HepG2 (cell line): ENCODE results near the gene RPH3AL. TPM values are rescaled to one million over a fixed set of nuclear protein-coding genes. Genes with fewer than 3 reads are reported as not detected.

Source experiments
- ATAC-seq: fragments of 200-7000 bp; cut with Tn5 transposase; 3 replicates; pipeline ENCODE4 v1.9.1; 2020; ENCODE audit warnings: mild to moderate bottlenecking, moderate library complexity
- BruUV-seq: library from RNA; stranded (reverse); fragments of 400-500 nt; replicated peaks from 2 replicates; lab custom pipeline; 2021; lab: Mats Ljungman, UMichigan
- CTCF ChIA-PET: fragments of 300-600 bp; formaldehyde crosslinking; extraction: SDS; loops from one replicate; lab custom pipeline; 2021; ENCODE audit warnings: low total read pairs, inconsistent platforms, low intra/inter-chr PET ratio; lab: Yijun Ruan, JAX
- POLR2A ChIA-PET: fragments of 350-600 bp; sonication (Branson Sonifier 250); formaldehyde crosslinking; loops from one replicate; lab custom pipeline; 2020; ENCODE audit warnings: antibody characterized with exemption, inconsistent platforms; lab: Yijun Ruan, JAX
- DNase-seq: peaks from one replicate; pipeline ENCODE4 v3.0.0-alpha.2; 2015; ENCODE audit warnings: low spot score
- FAIRE-seq: peaks from 3 replicates; lab custom pipeline; 2011; peaks lifted over from hg19 to GRCh38; lab: Jason Lieb, UNC
- H2AFZ ChIP-seq: one replicate; pipeline ENCODE4 v1.6.1; 2011; ENCODE audit warnings: low read length, inconsistent platforms
- H3K27ac ChIP-seq: fragments of 300-600 bp; 3 replicates; pipeline ENCODE4 v1.8.0; 2011; ENCODE audit warnings: mixed run types, mild to moderate bottlenecking, mixed read lengths, low read length, inconsistent platforms; ENCODE audit not compliant: insufficient read depth; ENCODE audit errors: extremely low read length
- H3K27me3 ChIP-seq, 2 experiments: fragments of 200-600 bp in 1 of 2; 2 replicates in 1 of 2; 3 replicates in 1 of 2; pipeline versions ENCODE4 v1.6.0 to v1.8.0; 2011; ENCODE audit warnings: low read length in 2 of 2, mild to moderate bottlenecking in 2 of 2, moderate library complexity in 2 of 2, inconsistent platforms in 1 of 2; ENCODE audit not compliant: insufficient read depth in 2 of 2, control insufficient read depth in 1 of 2
- H3K36me3 ChIP-seq, 2 experiments: fragments of 200-600 bp in 1 of 2; replicated peaks in 1 of 2; 2 replicates in 1 of 2; 3 replicates in 1 of 2; pipeline versions ENCODE4 v1.5.1 to v1.8.0; 2011; ENCODE audit warnings: low read length in 2 of 2, inconsistent platforms in 1 of 2; ENCODE audit not compliant: insufficient read depth in 2 of 2, control insufficient read depth in 1 of 2
- H3K4me1 ChIP-seq: 2 replicates; pipeline ENCODE4 v1.5.1; 2012; ENCODE audit warnings: low read length, inconsistent platforms; ENCODE audit not compliant: insufficient read depth
- H3K4me2 ChIP-seq: 2 replicates; pipeline ENCODE4 v1.6.0; 2011; ENCODE audit warnings: low read depth, low read length, inconsistent platforms
- H3K4me3 ChIP-seq, 3 experiments: fragments of 200-600 bp in 1 of 3; sonication (generic), shearing (Covaris generic) in 1 of 3; replicated peaks in 1 of 3; 2 replicates each; pipeline ENCODE4 v1.5.1; 2011 to 2016; ENCODE audit warnings: low read length in 3 of 3, inconsistent platforms in 2 of 3, low read depth in 2 of 3, mild to moderate bottlenecking in 2 of 3, control low read depth in 1 of 3, mixed read lengths in 1 of 3; ENCODE audit not compliant: insufficient read depth in 1 of 3
- H3K79me2 ChIP-seq: one replicate; pipeline ENCODE4 v1.6.1; 2011; ENCODE audit warnings: low read length, inconsistent platforms; ENCODE audit not compliant: insufficient read depth
- H3K9ac ChIP-seq: 2 replicates; pipeline ENCODE4 v1.6.0; 2011; ENCODE audit warnings: mild to moderate bottlenecking, low read depth, low read length, inconsistent platforms; ENCODE audit not compliant: insufficient read depth
- H3K9me3 ChIP-seq: 2 replicates; pipeline ENCODE4 v1.5.1; 2012; ENCODE audit warnings: mild to moderate bottlenecking, low read length
- H4K20me1 ChIP-seq: 2 replicates; pipeline ENCODE4 v1.6.0; 2011; ENCODE audit warnings: inconsistent platforms, mild to moderate bottlenecking, low read length, moderate library complexity; ENCODE audit not compliant: insufficient read depth
- FOSL2 ChIP-seq: sonication (generic); formaldehyde crosslinking; IDR thresholded peaks from 2 replicates; pipeline ENCODE4 v1.4.0; 2020; ENCODE audit warnings: missing genetic modification reagents
- FOXA1 ChIP-seq, 2 experiments: fragments of 450-650 bp in 1 of 2; sonication (generic) in 1 of 2; formaldehyde crosslinking in 1 of 2; IDR thresholded peaks; 2 replicates each; pipeline versions ENCODE4 v1.4.0 to v1.6.1; 2016 to 2020; ENCODE audit warnings: missing genetic modification reagents in 1 of 2
- FOXK2 ChIP-seq: fragments of 450-650 bp; IDR thresholded peaks from 2 replicates; pipeline ENCODE4 v1.6.1; 2016
- KAT7 ChIP-seq: IDR thresholded peaks from 2 replicates; pipeline ENCODE4 v1.6.1; 2018; ENCODE audit warnings: borderline replicate concordance, missing compliant biosample characterization
- NR2F1 ChIP-seq, 2 experiments: fragments of 450-650 bp in 1 of 2; formaldehyde crosslinking in 1 of 2; IDR thresholded peaks; 2 replicates each; pipeline versions ENCODE4 v1.5.0 to v1.6.1; 2016 to 2020; ENCODE audit warnings: mild to moderate bottlenecking in 1 of 2, missing compliant biosample characterization in 1 of 2, missing genetic modification reagents in 1 of 2, moderate library complexity in 1 of 2
- PAX8 ChIP-seq: sonication (generic); formaldehyde crosslinking; IDR thresholded peaks from 2 replicates; pipeline ENCODE4 v1.8.0; 2022; ENCODE audit warnings: mild to moderate bottlenecking, missing genetic modification reagents, borderline replicate concordance
- POLR2G ChIP-seq: fragments of 200-400 bp; formaldehyde crosslinking; IDR thresholded peaks from 2 replicates; pipeline ENCODE4 v1.6.1; 2018; ENCODE audit warnings: mild to moderate bottlenecking, low read depth, low read length, moderate library complexity
- SRF ChIP-seq: IDR thresholded peaks from 2 replicates; pipeline ENCODE4 v1.6.1; 2011; ENCODE audit warnings: mild to moderate bottlenecking, low read depth, low read length, moderate library complexity
- ZNF30 ChIP-seq: sonication (generic); formaldehyde crosslinking; IDR thresholded peaks from 2 replicates; pipeline ENCODE4 v1.5.0; 2020; ENCODE audit warnings: mild to moderate bottlenecking, missing genetic modification reagents
- ZNF44 ChIP-seq: sonication (generic); formaldehyde crosslinking; IDR thresholded peaks from 2 replicates; pipeline ENCODE4 v1.5.1; 2020; ENCODE audit warnings: mild to moderate bottlenecking, missing genetic modification reagents
- ZNF776 ChIP-seq: sonication (generic); formaldehyde crosslinking; IDR thresholded peaks from 2 replicates; pipeline ENCODE4 v1.4.0; 2020; ENCODE audit warnings: mild to moderate bottlenecking, missing genetic modification reagents
- WGBS: methylation state at CpG from one replicate; pipeline ENCODE4 v1.1.6; 2017; ENCODE audit warnings: low lambda C conversion rate; 5-methylcytosine and 5-hydroxymethylcytosine counted together
- in situ Hi-C: cut with HindIII; loops from 2 replicates; pipeline ENCODE4 v1.10.0; 2017; ENCODE audit warnings: low pct_unique_long_range_greater_than_20kb; ENCODE audit not compliant: extremely low pct_ligation_motif_present
- intact Hi-C: fragments of 100-400 bp; cut with micrococcal nuclease; formaldehyde crosslinking; loops from one replicate; pipeline ENCODE4 v1.10.0; 2022; ENCODE audit not compliant: unreplicated experiment
- polyA plus RNA-seq, 8 experiments: library from polyadenylated mRNA; depleted of rRNA in 3 of 8; stranded (reverse) in 7 of 8; unstranded in 1 of 8; fragments of >200 nt; fragmentation: Illumina TruSeq in 4 of 8; extraction: Trizol in 4 of 8; gene quantifications; 2 replicates each; pipeline versions ENCODE4 v1.2.1 to v1.2.3, GENCODE V29; 2011 to 2016; ENCODE audit warnings: low read depth in 4 of 8, missing spikeins in 1 of 8, mixed read lengths in 1 of 8; ENCODE audit not compliant: insufficient read depth in 1 of 8
- total RNA-seq, 5 experiments: library from RNA; depleted of rRNA; stranded (reverse); fragments of >200 nt; fragmentation: Illumina TruSeq; extraction: Trizol; gene quantifications; 2 replicates each; pipeline ENCODE4 v1.2.3, GENCODE V29; 2016; ENCODE audit warnings: low read depth in 1 of 5
- TF ChIP-seq, protein P1 (sequence below): sonication (generic); formaldehyde crosslinking; IDR thresholded peaks from 2 replicates; pipeline ENCODE4 v1.4.0; 2020; ENCODE audit warnings: missing genetic modification reagents
- TF ChIP-seq, protein P2 (sequence below): sonication (generic); formaldehyde crosslinking; conservative IDR thresholded peaks from 2 replicates; pipeline ENCODE4 v1.8.1; 2023; ENCODE audit warnings: missing genetic modification reagents

The RPH3AL gene
- total and polyA plus RNA-seq, 2 of the 13 experiments (the other 11 are each of a cell fraction or from before 2014, with no cell fraction given) = 7.8 to 16.4 TPM

DNA sequence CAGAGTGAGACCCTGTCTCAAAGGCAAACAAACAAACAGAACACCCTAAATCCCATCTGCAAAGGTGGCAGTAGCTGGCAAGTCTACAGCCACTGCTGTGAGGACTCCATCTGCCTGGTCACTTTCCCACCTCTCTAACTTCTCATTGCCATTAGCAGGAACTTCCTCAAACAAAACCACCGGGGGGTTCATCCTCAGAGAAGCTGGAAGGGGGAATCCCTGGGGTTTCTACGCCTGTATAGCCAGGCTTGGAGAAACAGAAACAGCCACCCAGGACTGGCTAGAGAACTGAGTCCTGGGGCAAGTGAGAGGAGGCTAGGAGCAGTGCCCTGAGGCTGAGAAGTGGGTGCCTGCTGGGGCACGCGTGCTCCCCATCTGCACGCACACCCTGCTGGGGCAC, 7.3 kb downstream of the RPH3AL start:
- DNase-seq (no peak), ATAC-seq (no peak), FAIRE-seq (no peak)
- TF ChIP-seq ZNF30 (CRISPR knock-in tag) = no peak
- TF ChIP-seq FOSL2 (CRISPR knock-in tag) = no peak
- no peak for TF ChIP-seq KAT7 (CRISPR knock-in tag)
- TF ChIP-seq, protein P1, sequence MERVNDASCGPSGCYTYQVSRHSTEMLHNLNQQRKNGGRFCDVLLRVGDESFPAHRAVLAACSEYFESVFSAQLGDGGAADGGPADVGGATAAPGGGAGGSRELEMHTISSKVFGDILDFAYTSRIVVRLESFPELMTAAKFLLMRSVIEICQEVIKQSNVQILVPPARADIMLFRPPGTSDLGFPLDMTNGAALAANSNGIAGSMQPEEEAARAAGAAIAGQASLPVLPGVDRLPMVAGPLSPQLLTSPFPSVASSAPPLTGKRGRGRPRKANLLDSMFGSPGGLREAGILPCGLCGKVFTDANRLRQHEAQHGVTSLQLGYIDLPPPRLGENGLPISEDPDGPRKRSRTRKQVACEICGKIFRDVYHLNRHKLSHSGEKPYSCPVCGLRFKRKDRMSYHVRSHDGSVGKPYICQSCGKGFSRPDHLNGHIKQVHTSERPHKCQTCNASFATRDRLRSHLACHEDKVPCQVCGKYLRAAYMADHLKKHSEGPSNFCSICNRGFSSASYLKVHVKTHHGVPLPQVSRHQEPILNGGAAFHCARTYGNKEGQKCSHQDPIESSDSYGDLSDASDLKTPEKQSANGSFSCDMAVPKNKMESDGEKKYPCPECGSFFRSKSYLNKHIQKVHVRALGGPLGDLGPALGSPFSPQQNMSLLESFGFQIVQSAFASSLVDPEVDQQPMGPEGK (CRISPR knock-in tag) = no peak
- no peak for TF ChIP-seq FOXK2
- no peak for TF ChIP-seq ZNF44 (CRISPR knock-in tag)
- TF ChIP-seq SRF = no peak
- no peak for TF ChIP-seq PAX8
- TF ChIP-seq POLR2G = no peak
- no peak for TF ChIP-seq NR2F1 (CRISPR knock-in tag; IDR thresholded peaks at IDR 0.05)
- TF ChIP-seq FOXA1 (IDR thresholded peaks at IDR 0.05) = no peak
- no peak for TF ChIP-seq FOXA1 (CRISPR knock-in tag; IDR thresholded peaks at IDR 0.05)
- TF ChIP-seq ZNF776 (CRISPR knock-in tag) = no peak
- TF ChIP-seq, protein P2, sequence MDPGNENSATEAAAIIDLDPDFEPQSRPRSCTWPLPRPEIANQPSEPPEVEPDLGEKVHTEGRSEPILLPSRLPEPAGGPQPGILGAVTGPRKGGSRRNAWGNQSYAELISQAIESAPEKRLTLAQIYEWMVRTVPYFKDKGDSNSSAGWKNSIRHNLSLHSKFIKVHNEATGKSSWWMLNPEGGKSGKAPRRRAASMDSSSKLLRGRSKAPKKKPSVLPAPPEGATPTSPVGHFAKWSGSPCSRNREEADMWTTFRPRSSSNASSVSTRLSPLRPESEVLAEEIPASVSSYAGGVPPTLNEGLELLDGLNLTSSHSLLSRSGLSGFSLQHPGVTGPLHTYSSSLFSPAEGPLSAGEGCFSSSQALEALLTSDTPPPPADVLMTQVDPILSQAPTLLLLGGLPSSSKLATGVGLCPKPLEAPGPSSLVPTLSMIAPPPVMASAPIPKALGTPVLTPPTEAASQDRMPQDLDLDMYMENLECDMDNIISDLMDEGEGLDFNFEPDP (CRISPR knock-in tag) = no peak
- no TSS peak for BruUV-seq
- Histone ChIP-seq H3K36me3 (no peaks in the 10 kb centered on the region; a peak in 1 of 5 replicates), H3K4me2 (no peak overlapping the region), H4K20me1 (no peaks in the 10 kb centered on the region; the same call in 1 of the 2 replicates), H3K27me3 (no peaks in the 10 kb centered on the region), H3K9me3 (no peaks in the 10 kb centered on the region), H3K4me1 (peaks cover 37% of the 10 kb centered on the region), H3K27ac (no peak overlapping the region), H3K79me2 (peaks cover 52% of the 10 kb centered on the region), H2AFZ (no peak overlapping the region), H3K4me3 (no peak overlapping the region), H3K9ac (no peak overlapping the region)
- intact Hi-C loops (no loop called here), in situ Hi-C loops (no loop called here)
- ChIA-PET POLR2A (no interaction called here), CTCF (no interaction called here)
- WGBS = 83% methylated on average over 1 of the region's 5 CpGs
